ENCODE measurements around the gene ASL.
A peak's percentile ranks its signal among the peaks of the same experiment; 100 is the strongest.
"Not testable (repeated sequence)": the region's sequence is repeated elsewhere in the genome, so short reads cannot be mapped to it uniquely, and the experiment has no call there.

The ASL gene

DNA sequence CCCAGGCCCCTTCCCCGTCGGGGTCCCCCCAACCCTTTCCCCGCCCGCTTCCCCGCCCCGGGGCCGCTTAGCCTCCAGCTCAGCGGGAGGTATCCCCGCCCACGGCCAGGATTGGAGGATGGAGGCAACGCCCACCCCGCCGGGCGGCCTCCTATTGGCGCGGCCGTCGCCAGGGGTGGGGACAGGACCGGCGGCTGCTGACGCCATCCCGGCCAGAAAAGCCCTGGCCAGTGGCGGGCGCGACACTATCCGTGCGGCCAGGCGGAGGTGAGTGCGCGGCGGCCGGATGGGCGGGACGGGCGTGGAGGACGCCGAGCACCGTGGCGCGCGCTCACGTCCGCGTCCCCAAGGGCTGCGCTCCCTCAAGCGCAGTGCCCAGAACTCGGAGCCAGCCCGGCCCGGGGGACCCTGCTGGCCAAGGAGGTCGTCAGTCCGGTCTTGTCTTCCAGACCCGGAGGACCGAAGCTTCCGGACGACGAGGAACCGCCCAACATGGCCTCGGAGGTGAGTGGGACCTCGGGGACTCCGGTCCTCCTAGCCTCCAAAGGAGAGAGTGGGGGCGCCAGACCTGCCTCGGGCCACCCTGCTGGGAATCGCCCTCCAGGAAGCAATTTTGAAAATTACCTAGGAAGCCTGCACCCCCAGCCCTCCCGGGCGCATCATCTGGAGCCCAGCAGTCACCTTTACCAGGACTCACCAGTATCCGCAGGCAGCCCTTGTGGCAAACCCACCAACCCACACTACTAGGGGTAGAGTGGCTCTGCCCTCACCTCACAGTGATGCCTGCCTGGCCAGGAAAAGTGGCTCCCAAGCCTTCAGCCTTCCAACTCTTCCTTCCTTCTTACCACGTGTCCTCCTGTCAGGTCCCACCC lies at the start of gene ASL:
ASL (plus strand) TSS at position 230 of the 872 bp plus-strand sequence; CDS start at position 493, 263 bp downstream.
- Histone ChIP-seq H3K27me3 (replicated peaks) (no peaks in the 10 kb centered on the region), H3K27ac (peak within 1 kb of the TSS; percentile 20), H3K36me3 (replicated peaks) (no peaks in the 10 kb centered on the region), H3K4me3 (ENCODE audit: low read depth, low read length) (peak within 1 kb of the TSS; percentile 90)
- in situ Hi-C loops (cut with HindIII; ENCODE audit: low pct_ligation_motif_present, low sequenced_read_pairs): no loop called here
- peak; percentile 80 for DNase-seq
- TF ChIP-seq, protein P1, sequence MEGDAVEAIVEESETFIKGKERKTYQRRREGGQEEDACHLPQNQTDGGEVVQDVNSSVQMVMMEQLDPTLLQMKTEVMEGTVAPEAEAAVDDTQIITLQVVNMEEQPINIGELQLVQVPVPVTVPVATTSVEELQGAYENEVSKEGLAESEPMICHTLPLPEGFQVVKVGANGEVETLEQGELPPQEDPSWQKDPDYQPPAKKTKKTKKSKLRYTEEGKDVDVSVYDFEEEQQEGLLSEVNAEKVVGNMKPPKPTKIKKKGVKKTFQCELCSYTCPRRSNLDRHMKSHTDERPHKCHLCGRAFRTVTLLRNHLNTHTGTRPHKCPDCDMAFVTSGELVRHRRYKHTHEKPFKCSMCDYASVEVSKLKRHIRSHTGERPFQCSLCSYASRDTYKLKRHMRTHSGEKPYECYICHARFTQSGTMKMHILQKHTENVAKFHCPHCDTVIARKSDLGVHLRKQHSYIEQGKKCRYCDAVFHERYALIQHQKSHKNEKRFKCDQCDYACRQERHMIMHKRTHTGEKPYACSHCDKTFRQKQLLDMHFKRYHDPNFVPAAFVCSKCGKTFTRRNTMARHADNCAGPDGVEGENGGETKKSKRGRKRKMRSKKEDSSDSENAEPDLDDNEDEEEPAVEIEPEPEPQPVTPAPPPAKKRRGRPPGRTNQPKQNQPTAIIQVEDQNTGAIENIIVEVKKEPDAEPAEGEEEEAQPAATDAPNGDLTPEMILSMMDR (IDR thresholded peaks at IDR 0.05; ENCODE audit: low read depth, low read length, missing control alignments): peak; percentile 11

DNA sequence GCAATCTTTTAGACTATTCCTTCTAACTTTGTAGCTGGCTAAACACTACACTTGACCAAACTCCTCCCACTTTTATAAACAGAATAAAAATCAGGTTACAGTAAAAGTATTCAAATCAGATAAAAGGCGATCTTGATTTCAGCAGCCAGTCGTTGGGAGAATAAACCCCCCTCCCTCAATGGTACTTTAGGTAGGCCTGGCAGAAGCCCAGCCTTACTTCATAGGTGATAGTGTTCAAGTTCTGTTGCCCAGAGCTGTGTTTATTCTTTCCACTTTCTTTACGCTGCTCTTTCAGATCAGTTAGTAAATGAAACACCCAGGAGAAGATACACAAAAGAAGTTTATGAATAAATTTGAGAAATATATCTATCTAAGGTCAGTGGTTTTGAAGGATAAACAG lies 47.3 kb upstream of the ASL start:
- H3K27me3 ChIP-seq (replicated peaks); DNase-seq; H3K4me3 ChIP-seq (ENCODE audit: low read depth, low read length); H3K36me3 ChIP-seq (replicated peaks); H3K27ac ChIP-seq; in situ Hi-C loops (cut with HindIII; ENCODE audit: low pct_ligation_motif_present, low sequenced_read_pairs): not testable (repeated sequence)

- Histone ChIP-seq H3K27ac (no peak overlapping the region), H3K36me3 (replicated peaks) (no peaks in the 10 kb centered on the region), H3K4me3 (ENCODE audit: low read depth, low read length) (no peak overlapping the region), H3K27me3 (replicated peaks) (no peaks in the 10 kb centered on the region)
- no peak for DNase-seq
- in situ Hi-C loops (cut with HindIII; ENCODE audit: low pct_ligation_motif_present, low sequenced_read_pairs): no loop called here
- TF ChIP-seq, protein P1 (IDR thresholded peaks at IDR 0.05; ENCODE audit: low read depth, low read length, missing control alignments): no peak
These were observed 41.9 kb upstream of the ASL start for GRCh38 chr7:66033471-66034385.

DNA sequence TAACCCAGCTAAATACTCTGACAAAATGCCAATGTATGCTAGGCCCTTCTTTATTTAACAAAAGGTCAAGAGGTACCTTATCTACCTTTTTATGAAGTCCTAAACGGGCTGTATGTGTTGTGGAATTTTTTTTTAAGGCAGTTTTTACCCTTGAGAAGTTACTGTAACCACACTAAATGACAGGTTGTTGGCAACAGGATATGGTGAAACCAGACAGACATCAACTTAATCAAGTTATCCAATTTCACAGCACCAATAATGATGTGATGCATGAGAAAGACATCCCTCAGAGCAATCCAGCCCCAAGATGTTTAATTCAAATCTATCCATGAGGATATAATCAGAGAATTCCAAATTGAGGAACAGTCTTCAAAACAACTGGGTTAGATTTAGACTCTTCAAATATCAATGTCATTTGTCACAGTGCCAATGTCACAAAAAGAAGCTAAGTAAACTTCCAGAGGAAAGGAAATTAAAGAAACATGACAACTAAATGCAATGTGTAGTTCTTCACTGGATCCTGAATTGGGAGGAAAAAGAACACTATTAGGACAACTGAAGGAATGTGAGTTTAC lies 41.1 kb upstream of the ASL start:
- H3K27me3 ChIP-seq (replicated peaks); DNase-seq; H3K4me3 ChIP-seq (ENCODE audit: low read depth, low read length); H3K27ac ChIP-seq; in situ Hi-C loops (cut with HindIII; ENCODE audit: low pct_ligation_motif_present, low sequenced_read_pairs); H3K36me3 ChIP-seq (replicated peaks): not testable (repeated sequence)

DNA sequence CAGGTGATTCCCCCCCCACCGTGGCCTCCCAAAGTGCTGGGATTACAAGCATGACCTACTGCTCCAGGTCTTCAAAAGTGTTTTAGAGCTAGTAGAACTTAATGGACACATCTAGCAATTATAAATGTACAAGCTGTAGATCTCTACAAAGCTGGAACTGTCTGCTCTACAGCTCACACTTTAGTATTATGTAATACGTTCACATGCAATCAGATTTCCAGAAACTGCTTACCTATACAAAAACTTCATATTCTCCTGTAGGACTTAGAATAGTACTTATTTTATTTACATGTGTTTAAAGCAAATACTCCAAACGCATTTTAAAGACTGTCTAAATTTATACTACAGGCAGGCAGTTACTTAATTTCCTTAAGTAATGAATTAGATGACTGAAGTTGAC lies 39.2 kb upstream of the ASL start:
- in situ Hi-C loops (cut with HindIII; ENCODE audit: low pct_ligation_motif_present, low sequenced_read_pairs): no loop called here
- no peak for DNase-seq
- Histone ChIP-seq H3K27ac (no peak overlapping the region), H3K27me3 (replicated peaks) (no peaks in the 10 kb centered on the region), H3K4me3 (ENCODE audit: low read depth, low read length) (no peak overlapping the region), H3K36me3 (replicated peaks) (no peaks in the 10 kb centered on the region)
- TF ChIP-seq, protein P1 (IDR thresholded peaks at IDR 0.05; ENCODE audit: low read depth, low read length, missing control alignments): no peak

- Histone ChIP-seq H3K27ac (no peak overlapping the region), H3K27me3 (replicated peaks) (no peaks in the 10 kb centered on the region), H3K36me3 (replicated peaks) (no peaks in the 10 kb centered on the region), H3K4me3 (ENCODE audit: low read depth, low read length) (no peak overlapping the region)
- no peak for DNase-seq
- in situ Hi-C loops (cut with HindIII; ENCODE audit: low pct_ligation_motif_present, low sequenced_read_pairs): no loop called here
- TF ChIP-seq, protein P1 (IDR thresholded peaks at IDR 0.05; ENCODE audit: low read depth, low read length, missing control alignments): no peak
These were observed 38.8 kb upstream of the ASL start for GRCh38 chr7:66036788-66037187.
